Lower leg skin (tissue), 4 donors: ENCODE results near the gene KRT79. TPM values are rescaled to one million over a fixed set of nuclear protein-coding genes. Genes with fewer than 3 reads are reported as not detected.

ENCODE experiments used
- DNase-seq, 2 donors: peaks; one replicate each; pipeline ENCODE4 v3.0.0-alpha.2; 2019; ENCODE audit warnings: low spot score in 2 of 2
- H3K4me3 ChIP-seq: fragments of 200-600 bp; sonication (generic); 2 replicates; pipeline ENCODE4 v1.5.1; 2017; ENCODE audit warnings: mild to moderate bottlenecking, low read depth; ENCODE audit not compliant: poor library complexity, severe bottlenecking
- POLR2A ChIP-seq, 2 donors: fragments of 450-650 bp; IDR thresholded peaks; one replicate each; pipeline ENCODE4 v1.6.1; 2016 to 2017; ENCODE audit warnings: antibody characterized with exemption in 2 of 2, mild to moderate bottlenecking in 1 of 2, moderate library complexity in 1 of 2
- WGBS, 2 donors: methylation state at CpG; one replicate each; pipeline ENCODE4 v1.1.5; 2018; 5-methylcytosine and 5-hydroxymethylcytosine counted together
- intact Hi-C: fragments of 100-400 bp; cut with DNase I; formaldehyde crosslinking; loops from one replicate; pipeline ENCODE4 v1.15.0; 2023; ENCODE audit warnings: low total_unique reads
- total RNA-seq, 4 donors: library from RNA; depleted of rRNA; stranded (reverse); fragments of >200 nt; gene quantifications; one replicate each; pipeline ENCODE4 v1.1.0, GENCODE V29; 2016
- TF ChIP-seq, protein P1 (sequence below), 3 donors: fragments of 450-650 bp; IDR thresholded peaks; one replicate each; pipeline ENCODE4 v1.5.1; 2016; ENCODE audit warnings: antibody characterized with exemption in 3 of 3, mild to moderate bottlenecking in 3 of 3, moderate library complexity in 2 of 3

KRT79 gene
- total RNA-seq, 4 donors from 2014 or later = 8.5 to 259 (median 78.2) TPM

DNA sequence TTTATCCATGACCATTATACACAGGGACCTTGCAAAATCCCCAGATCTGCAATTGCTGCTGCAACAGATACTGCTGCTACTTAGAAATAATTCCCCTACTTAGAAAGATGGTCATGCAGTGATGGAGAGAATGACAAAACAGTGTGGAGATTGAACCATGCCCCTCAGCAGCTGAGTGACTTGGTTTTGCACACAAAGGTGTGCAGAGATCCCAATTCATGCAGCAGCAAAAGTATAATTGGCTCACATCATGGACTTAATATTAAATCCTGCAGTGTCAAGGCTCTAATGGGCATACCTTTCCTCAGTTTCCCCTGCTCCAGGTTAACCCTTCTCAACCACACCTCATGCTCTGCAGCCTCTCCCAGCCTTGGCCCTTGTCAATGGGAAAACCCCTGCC, 17.7 kb upstream of the KRT79 start:
- intact Hi-C loops = no loop called here
- H3K4me3 ChIP-seq = no peak overlapping the region
- TF ChIP-seq, protein P1, sequence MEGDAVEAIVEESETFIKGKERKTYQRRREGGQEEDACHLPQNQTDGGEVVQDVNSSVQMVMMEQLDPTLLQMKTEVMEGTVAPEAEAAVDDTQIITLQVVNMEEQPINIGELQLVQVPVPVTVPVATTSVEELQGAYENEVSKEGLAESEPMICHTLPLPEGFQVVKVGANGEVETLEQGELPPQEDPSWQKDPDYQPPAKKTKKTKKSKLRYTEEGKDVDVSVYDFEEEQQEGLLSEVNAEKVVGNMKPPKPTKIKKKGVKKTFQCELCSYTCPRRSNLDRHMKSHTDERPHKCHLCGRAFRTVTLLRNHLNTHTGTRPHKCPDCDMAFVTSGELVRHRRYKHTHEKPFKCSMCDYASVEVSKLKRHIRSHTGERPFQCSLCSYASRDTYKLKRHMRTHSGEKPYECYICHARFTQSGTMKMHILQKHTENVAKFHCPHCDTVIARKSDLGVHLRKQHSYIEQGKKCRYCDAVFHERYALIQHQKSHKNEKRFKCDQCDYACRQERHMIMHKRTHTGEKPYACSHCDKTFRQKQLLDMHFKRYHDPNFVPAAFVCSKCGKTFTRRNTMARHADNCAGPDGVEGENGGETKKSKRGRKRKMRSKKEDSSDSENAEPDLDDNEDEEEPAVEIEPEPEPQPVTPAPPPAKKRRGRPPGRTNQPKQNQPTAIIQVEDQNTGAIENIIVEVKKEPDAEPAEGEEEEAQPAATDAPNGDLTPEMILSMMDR (IDR thresholded peaks at IDR 0.05) = no peak
- no peak for TF ChIP-seq POLR2A (IDR thresholded peaks at IDR 0.05)
- DNase-seq = peak in 1 of 2 donors; percentile 18

DNA sequence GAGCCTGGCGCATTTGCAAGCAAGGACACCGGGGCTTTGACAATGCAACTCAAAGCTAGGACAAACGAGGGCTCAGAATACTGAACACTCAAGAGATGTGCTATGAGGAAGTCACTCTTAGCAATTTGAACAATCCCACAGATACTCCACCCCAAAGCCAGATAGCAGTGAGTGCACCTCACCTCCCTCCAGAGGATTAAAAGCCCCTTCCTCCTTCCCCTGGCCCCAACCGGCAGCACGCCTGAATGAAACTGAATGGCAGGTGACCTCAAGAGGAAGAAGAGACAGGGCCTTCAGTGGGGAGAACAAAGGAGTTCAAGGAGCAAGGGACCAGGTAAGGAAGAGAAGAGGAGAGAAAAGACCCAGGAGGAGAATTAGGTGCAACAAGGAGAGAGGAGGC, 16.6 kb upstream of the KRT79 start:
- H3K4me3 ChIP-seq = no peak overlapping the region
- peak in 1 of 2 donors; percentile 58 for DNase-seq
- WGBS, 2 donors = 80 to 82% methylated on average over 5 of the region's 5 CpGs
- intact Hi-C loops = no loop called here
- TF ChIP-seq POLR2A (IDR thresholded peaks at IDR 0.05) = no peak
- TF ChIP-seq, protein P1 (IDR thresholded peaks at IDR 0.05) = no peak

DNA sequence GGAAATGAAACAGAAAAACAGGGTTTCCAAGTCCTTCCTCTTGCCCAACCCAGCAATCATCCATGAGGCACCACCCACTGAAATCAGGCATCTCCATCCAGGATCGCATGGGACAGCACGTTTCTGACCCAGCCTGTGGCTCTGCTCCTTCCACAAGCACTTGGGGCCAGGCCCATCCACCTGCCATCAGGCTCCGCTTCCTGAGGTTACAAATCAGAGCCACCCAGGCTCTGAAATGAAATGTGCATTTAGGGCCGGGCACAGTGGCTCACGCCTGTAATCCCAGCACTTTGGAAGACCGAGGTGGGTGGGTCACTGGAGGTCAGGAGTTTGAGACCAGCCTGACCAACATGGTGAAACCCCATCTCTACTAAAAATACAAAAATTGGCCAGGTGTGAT, 15.4 kb upstream of the KRT79 start:
- no peak overlapping the region for H3K4me3 ChIP-seq
- WGBS, 2 donors = 68% methylated on average over 6 of the region's 6 CpGs
- intact Hi-C loops = no loop called here
- TF ChIP-seq, protein P1 (IDR thresholded peaks at IDR 0.05) = no peak
- TF ChIP-seq POLR2A (IDR thresholded peaks at IDR 0.05) = no peak
- DNase-seq = peak in 1 of 2 donors; percentile 56

- no peak for DNase-seq
- no peak for TF ChIP-seq POLR2A (IDR thresholded peaks at IDR 0.05)
- TF ChIP-seq, protein P1 (IDR thresholded peaks at IDR 0.05) = no peak
- no peak within 1 kb of the TSS for H3K4me3 ChIP-seq
- WGBS, 2 donors = 71 to 75% methylated on average over 16 of the region's 16 CpGs
- intact Hi-C loops = no loop called here
Measured at GRCh38 chr12:52848661-52849255, 14.6 kb upstream of the KRT79 start, which contains the start of gene KRT78. Gene KRT78, minus strand, starts transcription at chr12:52848994. Its CDS starts 64 bp downstream, at chr12:52848930.

DNA sequence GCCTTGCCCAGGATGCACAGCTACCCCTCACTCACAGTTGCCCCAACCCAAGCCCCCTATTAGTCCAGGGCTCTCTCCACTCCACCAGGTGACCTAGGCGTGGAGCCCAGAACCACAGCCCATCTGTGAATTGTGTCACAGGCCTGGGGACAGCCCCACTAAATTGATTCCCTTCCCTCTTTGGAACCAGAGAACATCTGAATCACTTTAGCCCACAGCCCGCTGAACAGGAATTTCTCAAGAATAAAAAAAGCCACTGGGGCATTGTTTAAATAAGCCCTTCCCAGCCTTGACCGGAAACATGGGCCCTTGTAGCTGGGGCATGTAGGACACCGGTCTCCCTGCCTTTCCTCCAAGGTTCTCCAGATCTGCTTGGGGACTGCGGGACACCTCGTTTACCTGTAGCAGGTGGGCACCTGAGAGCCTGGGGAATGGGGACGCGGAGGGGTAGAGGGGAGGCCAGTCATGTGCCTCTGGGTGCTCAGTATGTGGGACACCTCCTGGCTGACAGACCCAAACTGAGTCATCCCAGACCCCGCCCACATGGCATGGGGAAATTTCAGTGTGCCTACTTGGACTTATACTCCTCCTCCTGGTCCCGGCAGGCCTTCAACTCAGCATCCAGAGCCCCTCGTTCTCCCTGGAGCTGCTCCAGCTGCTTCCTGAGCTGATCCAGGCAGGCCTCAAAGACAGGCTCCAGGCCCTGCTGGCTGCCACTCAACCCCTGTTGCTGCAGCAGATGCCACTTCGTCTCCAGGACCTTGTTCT, 13.4 kb upstream of the KRT79 start:
- H3K4me3 ChIP-seq = no peak overlapping the region
- TF ChIP-seq, protein P1 (IDR thresholded peaks at IDR 0.05) = no peak
- TF ChIP-seq POLR2A (IDR thresholded peaks at IDR 0.05) = no peak
- WGBS, 2 donors = 61 to 73% methylated on average over 12 of the region's 12 CpGs
- DNase-seq = no peak
- intact Hi-C loops = no loop called here
